GM21381 (cell line): ENCODE data around the gene VWC2.
"Not testable (repeated sequence)": the region's sequence is repeated elsewhere in the genome, so short reads cannot be mapped to it uniquely, and the experiment has no call there.

Experiments used
- ATAC-seq: cut with Tn5 transposase; IDR thresholded peaks from one replicate; pipeline ENCODE4 v1.9.1; 2021; ENCODE audit warnings: mild to moderate bottlenecking, moderate library complexity; ENCODE audit not compliant: unreplicated experiment

Gene VWC2

DNA sequence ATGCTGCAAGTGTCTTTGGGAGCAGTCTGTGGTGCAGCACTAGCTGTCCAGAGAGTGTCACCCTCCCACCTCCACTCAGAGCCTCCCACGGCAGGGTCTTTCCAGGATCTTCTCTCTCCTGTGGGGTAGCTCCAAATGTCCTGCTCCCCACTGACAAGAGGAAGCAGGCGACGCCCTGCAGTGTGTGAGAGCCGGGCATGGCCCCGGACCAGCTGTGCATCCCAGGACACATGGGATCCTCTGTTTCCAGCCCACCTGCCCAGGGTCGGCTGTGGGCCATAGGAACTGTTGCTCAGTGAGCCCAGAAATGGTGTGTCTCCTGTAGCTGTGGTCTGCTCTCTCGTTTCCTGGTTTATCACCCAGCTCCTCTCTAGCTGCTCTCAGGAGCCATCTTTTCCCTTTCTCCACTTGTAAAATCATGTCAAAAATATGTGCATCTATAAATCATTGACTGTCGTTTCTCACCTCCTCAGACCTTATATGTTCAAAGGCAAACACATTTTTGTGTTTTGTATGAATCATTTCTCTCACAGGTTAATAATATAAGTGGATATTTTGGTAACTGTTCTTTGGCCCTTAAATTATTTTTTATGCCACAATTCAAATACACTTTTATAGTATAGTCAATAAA is 74.9 kb downstream of the VWC2 start:
- ATAC-seq: no peak

GRCh38 chr7:49850921-49851613 is 77.6 kb downstream of the VWC2 start:
- no peak for ATAC-seq

GRCh38 chr7:49851614-49851934 is 78.1 kb downstream of the VWC2 start:
- ATAC-seq: not testable (repeated sequence)

GRCh38 chr7:49852619-49853462 is 79.4 kb downstream of the VWC2 start:
- ATAC-seq: peak; percentile 66

GRCh38 chr7:49855281-49855980 is 82.0 kb downstream of the VWC2 start:
- ATAC-seq: no peak

GRCh38 chr7:49860293-49860692 is 86.9 kb downstream of the VWC2 start:
- no peak for ATAC-seq

DNA sequence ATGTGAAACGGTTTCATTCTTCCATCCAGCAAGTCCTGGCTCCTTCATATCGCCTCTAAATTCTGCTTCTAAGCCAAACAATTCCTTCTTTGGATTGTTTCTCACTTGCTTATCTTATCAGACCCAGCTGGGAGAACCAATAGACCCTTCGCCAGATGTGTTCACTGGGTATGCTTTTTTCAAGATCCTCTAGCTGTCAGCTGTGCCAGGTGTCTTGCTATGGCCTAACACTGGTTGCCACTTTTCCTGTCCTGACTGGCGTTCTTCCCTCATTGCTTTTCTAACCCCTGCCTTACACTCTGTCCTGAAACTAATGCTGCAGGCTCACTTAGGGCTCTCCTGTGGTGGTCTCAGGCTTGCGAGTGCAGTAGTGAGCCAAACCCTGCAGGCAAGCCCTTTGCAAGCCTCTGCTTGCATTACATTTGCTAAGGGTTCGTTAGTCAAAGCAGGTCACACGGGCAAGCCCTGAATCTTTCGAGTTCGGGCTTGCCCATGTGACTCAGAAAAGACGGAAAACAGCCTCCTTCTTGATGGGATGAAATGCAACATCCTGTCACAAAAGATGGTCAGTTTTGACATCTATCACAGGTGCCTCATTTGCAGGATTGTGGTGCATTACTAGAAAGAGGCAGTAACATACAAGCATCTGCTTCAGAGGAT is 92.8 kb downstream of the VWC2 start:
- ATAC-seq: no peak

DNA sequence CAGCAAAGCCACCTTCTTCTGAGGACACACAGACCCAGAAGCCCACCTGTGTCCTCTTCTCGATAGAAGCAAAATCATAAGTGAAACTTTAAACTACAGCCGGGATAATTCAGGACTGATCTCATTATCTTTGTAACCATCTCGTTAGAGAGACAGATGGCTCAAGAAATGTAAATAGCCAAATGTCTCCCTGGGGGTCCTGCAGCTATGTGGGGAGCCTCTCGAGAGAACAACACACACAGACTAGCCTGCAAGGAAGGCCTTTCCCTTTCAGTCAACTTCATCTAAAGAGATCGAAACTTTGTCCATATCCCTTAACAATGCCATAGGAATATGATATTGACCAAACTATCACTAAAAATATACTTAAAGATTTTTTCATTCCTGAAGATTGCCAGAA is 93.5 kb downstream of the VWC2 start:
- no peak for ATAC-seq

DNA sequence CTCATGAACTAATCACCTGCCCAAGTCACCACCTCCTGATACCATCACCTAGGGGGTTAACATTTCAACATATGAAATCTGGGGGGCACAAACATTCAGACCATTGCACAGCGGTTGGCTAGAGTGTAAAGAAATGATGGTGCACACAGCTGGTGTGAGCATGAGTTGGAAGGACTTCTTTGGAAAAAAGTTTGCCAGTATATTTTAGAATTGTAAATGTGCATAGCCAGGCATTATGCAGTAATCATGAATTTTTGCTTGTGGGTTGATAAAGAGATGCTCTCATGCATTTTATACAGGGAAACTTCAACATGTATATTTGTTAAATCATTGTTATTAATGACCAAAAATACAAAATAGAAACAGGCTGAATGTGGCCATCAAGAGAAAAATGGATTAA is 100.0 kb downstream of the VWC2 start:
- no peak for ATAC-seq

DNA sequence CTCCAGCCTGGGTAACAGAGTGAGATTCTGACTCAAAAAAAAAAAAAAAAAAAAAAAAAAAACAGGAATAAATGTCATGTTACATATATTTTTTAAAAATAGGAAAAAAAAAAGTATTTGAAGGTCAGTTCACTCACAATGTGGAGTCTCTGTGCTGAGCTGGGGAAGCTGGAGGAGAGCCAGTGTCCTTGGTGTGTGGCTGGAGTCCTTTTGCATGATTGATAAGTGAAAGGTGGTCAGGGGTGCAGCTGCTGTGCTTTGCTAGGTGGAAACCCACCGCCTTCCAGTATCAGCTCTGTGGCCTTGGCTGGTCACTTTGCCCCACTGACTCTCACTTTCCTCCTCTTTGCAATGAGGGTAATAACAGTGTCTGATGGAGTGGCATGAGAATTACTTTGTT is 101.9 kb downstream of the VWC2 start:
- no peak for ATAC-seq

- ATAC-seq: no peak
These were observed 102.8 kb downstream of the VWC2 start for GRCh38 chr7:49876202-49876601.

- no peak for ATAC-seq
These were observed 104.7 kb downstream of the VWC2 start for GRCh38 chr7:49878089-49878488.

GRCh38 chr7:49878627-49879026 is 105.2 kb downstream of the VWC2 start:
- no peak for ATAC-seq

- no peak for ATAC-seq
These were observed 110.5 kb downstream of the VWC2 start for GRCh38 chr7:49883933-49884332.

DNA sequence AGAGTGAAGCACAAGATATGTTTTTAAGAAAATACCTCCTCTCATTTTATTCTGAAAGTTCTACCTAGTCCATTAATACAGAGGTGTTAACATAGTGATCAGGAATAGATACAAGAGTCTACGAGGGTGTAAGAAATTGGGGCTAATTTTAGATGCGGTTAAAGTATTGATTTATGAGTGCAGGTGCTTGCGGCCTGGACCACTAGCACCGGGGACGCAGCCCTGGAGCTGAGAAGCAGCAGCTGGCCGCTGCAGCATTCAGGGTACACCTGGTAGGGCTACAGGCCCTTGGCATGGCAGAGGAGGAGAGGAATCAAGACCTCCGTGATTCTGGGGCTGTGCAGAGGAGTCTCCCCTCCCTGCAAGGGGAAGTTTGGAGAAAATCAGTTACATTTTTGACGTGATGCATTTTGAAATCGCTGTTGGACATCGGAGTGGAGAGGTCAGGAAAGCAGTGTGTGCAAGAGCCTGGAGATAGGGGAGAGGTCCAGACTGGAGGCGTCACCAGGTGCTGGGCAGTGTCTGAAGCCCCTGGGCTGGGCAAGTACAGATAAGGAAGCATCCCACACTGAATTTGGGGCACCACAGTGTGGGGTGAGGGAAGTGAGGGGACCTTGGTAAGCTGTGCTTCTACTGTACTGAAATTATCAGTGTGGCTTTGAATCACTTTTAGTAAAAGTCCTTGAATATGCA is 112.3 kb downstream of the VWC2 start:
- peak; percentile 60 for ATAC-seq

- no peak for ATAC-seq
These were observed 119.0 kb downstream of the VWC2 start for GRCh38 chr7:49892481-49892880.

DNA sequence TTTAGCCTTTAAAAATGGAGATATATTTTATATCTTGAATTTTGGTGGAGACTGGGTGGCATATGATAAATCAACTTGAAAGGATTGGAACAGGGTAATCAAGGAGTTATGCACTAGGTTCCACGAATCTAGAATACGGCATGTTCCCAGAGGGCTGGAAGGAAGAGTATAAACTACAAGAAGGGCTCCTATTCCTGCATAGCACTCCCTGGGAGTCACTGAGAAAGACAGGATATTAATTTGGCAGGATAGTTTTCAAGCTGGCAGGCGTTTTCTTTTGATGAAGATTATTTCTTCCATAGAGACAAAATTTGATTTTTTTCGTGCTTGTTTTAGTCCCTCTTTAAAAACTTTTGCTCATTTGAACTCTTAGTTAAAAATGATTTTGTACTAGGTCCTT is 119.7 kb downstream of the VWC2 start:
- no peak for ATAC-seq

GRCh38 chr7:49894543-49894942 is 121.1 kb downstream of the VWC2 start:
- ATAC-seq: no peak

DNA sequence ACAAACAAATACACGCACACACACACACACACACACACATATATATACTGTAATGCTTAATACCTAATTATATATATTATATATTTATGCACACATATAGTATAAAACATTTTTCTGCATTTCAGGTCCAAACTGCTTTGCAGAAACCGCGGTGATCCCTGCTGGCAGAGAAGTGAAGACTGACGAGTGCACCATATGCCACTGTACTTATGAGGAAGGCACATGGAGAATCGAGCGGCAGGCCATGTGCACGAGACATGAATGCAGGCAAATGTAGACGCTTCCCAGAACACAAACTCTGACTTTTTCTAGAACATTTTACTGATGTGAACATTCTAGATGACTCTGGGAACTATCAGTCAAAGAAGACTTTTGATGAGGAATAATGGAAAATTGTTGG is 138.5 kb downstream of the VWC2 start:
- ATAC-seq: no peak

DNA sequence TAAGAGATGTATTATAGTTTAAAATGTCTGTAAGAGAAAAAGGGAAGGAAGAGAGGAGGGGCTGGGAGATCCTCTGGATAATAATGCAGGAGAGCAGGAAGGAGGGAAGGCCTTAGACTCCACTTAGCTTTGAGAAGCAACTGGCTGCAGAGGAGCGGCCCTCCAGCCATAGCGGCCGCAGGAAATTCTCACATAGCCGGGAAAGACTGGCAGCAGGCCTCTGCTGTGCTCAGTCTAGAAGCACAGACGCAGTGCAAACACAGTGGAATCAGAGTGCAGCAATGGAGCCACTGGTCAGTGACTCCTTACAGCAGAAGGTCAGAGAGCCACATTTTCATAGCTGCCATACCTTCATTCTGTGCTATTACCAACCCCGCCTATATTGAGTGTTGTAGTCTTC is 153.3 kb downstream of the VWC2 start:
- no peak for ATAC-seq
